Measurements from ENCODE around the gene ANAPC2.

DNA sequence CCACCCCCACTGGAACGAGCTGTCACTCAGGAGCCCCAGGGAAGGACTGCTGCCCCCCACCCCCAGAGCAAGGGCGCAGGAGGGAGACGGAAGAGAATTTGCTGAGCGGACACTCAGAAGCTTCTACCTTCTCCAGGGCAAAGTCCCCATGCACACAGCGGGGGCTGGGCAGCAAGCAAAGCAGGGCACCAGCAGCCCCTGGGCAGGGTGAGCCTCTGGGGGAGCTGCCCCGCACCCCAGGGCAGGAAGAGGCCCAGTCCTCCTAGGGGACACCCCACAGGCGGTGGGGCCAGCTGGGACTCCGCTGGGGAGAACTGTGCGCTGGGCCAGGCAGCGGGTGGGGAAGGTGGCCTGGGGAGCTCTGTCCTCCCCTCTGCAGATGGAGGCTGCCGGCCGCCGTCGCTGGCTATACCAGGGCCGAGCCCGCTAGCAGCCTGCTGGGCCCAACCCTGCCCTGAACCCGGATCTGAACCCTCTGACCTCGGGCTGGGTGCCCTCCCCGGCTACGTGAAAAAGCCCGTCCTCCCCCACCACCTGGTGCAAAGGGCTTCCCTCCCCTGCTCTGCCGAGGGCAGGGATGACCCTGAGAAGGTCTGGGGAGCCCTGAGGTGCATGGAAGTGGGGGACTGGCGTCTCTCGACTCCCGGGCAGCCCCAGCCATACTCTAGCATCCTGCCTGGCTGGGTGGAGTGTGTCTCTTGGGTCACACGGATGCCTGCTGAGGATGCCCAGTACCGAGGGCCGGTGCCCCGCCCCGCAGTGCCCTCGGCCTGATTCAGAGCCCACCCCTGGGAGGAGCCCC, 41.7 kb upstream of the ANAPC2 start:
- TF ChIP-seq, protein P1, sequence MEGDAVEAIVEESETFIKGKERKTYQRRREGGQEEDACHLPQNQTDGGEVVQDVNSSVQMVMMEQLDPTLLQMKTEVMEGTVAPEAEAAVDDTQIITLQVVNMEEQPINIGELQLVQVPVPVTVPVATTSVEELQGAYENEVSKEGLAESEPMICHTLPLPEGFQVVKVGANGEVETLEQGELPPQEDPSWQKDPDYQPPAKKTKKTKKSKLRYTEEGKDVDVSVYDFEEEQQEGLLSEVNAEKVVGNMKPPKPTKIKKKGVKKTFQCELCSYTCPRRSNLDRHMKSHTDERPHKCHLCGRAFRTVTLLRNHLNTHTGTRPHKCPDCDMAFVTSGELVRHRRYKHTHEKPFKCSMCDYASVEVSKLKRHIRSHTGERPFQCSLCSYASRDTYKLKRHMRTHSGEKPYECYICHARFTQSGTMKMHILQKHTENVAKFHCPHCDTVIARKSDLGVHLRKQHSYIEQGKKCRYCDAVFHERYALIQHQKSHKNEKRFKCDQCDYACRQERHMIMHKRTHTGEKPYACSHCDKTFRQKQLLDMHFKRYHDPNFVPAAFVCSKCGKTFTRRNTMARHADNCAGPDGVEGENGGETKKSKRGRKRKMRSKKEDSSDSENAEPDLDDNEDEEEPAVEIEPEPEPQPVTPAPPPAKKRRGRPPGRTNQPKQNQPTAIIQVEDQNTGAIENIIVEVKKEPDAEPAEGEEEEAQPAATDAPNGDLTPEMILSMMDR (IDR thresholded peaks at IDR 0.05) = no peak
- TF ChIP-seq POLR2A (IDR thresholded peaks at IDR 0.05) = no peak

All from esophagus squamous epithelium (tissue), 4 donors.